ENCODE data around the gene LHX4. TPM values are rescaled to one million over a fixed set of nuclear protein-coding genes. Genes with fewer than 3 reads are reported as not detected.

LHX4 gene
- total RNA-seq, 3 donors from 2014 or later (not counting 1 experiment from before 2014, with no cell fraction given), result 0.08 TPM; not detected in 2

DNA sequence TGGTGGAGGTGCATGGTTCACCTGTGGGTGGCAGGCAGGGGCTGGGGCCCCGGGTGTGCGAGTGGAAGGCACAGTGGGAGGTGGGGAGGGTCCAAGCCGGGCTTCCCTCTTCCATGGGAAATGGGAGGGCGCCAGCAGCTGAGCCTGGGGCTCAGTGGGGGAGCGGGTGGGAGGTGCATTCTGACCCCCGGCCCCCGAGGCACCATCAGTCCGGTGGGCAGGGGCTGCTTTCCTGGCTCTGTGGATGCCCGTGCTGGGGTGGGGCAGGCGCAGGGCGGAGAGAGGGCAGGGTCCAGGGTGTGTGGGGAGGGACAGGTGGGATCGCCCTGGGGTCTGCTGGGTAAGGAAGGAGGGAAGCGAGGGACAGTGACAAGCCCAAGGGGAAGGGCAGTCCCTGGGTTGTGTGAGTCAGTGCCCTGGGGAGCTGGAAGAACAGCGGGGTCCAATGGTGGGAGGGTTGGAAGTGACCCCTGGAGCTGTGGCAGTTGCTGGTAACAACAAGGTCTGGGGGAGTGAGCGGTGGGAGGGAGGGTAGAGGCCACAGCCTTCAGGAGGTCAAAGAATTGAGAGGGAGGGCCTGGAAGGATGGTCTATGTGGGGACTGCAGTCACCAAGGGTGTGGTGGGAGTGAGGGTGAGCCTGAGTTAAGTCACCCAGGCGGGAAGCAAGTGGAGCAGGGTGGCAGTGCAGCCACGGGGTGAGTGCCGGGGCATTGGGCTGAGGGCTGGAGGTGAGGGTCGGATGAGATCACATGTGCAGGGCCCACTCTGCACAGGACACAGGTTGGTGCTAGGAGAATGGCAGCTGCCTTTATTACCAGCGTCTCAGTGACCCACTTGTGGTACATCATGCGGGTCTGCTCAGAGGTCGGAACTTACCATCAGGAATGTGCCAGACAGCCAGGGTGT, 29.6 kb downstream of the LHX4 start:
- no peaks in the 10 kb centered on the region for H3K36me3 ChIP-seq (ENCODE audit: control insufficient read depth, insufficient read depth, low read length)
- H3K9me3 Mint-ChIP-seq, result no peaks in the 10 kb centered on the region
- ATAC-seq (no peak), DNase-seq (no peak)
- intact Hi-C loops (cut with micrococcal nuclease), result no loop called here
- no peak overlapping the region for H3K4me3 ChIP-seq (ENCODE audit: low read length)
- no peak overlapping the region for H3K27ac ChIP-seq (ENCODE audit: low read length)
- TF ChIP-seq CTCF (IDR thresholded peaks at IDR 0.05), result no peak
- no peak overlapping the region for H3K27ac Mint-ChIP-seq
- H3K4me1 ChIP-seq (ENCODE audit: control insufficient read depth, insufficient read depth, low read length), result no peaks in the 10 kb centered on the region
- no peaks in the 10 kb centered on the region for H3K36me3 Mint-ChIP-seq
- 82% methylated on average over 22 of the region's 22 CpGs for whole genome bisulfite sequencing (ENCODE audit: insufficient coverage)
- no peaks in the 10 kb centered on the region for H3K4me1 Mint-ChIP-seq
- H3K27me3 ChIP-seq (ENCODE audit: control insufficient read depth, insufficient read depth, low read length), result peaks cover 2% of the 10 kb centered on the region
- peaks cover 11 to 30% of the 10 kb centered on the region in 2 donors for H3K27me3 Mint-ChIP-seq (ENCODE audit: low read depth in 2 of 2)
- no peaks in the 10 kb centered on the region for H3K9me3 ChIP-seq (ENCODE audit: control insufficient read depth, insufficient read depth, low read length)
- no peak overlapping the region for H3K4me3 Mint-ChIP-seq

- no peaks in the 10 kb centered on the region for H3K36me3 Mint-ChIP-seq
- H3K9me3 Mint-ChIP-seq, result no peaks in the 10 kb centered on the region
- Histone ChIP-seq H3K36me3 (ENCODE audit: control insufficient read depth, insufficient read depth, low read length) (no peaks in the 10 kb centered on the region), H3K27ac (ENCODE audit: low read length) (no peak overlapping the region), H3K27me3 (ENCODE audit: control insufficient read depth, insufficient read depth, low read length) (peaks cover 2% of the 10 kb centered on the region), H3K4me3 (ENCODE audit: low read length) (no peak overlapping the region), H3K9me3 (ENCODE audit: control insufficient read depth, insufficient read depth, low read length) (no peaks in the 10 kb centered on the region), H3K4me1 (ENCODE audit: control insufficient read depth, insufficient read depth, low read length) (no peaks in the 10 kb centered on the region)
- H3K27me3 Mint-ChIP-seq (ENCODE audit: low read depth in 2 of 2), result peaks cover 11 to 28% of the 10 kb centered on the region in 2 donors
- no peak overlapping the region for H3K4me3 Mint-ChIP-seq
- ATAC-seq (no peak), DNase-seq (no peak)
- intact Hi-C loops (cut with micrococcal nuclease), result no loop called here
- H3K27ac Mint-ChIP-seq, result no peak overlapping the region
- TF ChIP-seq CTCF (IDR thresholded peaks at IDR 0.05), result no peak
- no peaks in the 10 kb centered on the region for H3K4me1 Mint-ChIP-seq
- 89% methylated on average over 13 of the region's 13 CpGs for WGBS (ENCODE audit: insufficient coverage)
Observed at GRCh38 chr1:180260541-180260940, 30.5 kb downstream of the LHX4 start.

DNA sequence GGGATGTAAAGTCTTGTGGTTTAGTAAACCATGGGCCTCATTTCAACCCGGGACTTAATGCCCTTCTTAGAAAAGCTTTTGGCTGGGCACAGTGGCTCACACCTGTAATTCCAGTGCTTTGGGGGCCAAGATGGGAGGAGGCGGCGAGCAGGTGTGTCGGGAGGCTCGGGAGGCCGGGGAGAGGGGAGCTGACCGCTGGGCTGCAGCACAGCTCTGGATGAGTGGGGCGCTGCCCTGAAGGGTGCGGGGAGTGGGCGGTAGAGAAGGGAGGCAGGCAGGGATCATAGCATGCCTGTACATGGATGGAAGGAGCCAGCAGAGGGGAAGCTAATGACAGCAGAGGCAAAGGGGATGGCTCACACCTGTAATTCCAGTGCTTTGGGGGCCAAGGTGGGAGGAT, 31.0 kb downstream of the LHX4 start:
- 86% methylated on average over 10 of the region's 10 CpGs for WGBS (ENCODE audit: insufficient coverage)

More for the DNA sequence above, 31.0 kb downstream of the LHX4 start:
- H3K27me3 Mint-ChIP-seq (ENCODE audit: low read depth in 2 of 2), result peaks cover 11 to 23% of the 10 kb centered on the region in 2 donors
- intact Hi-C loops (cut with micrococcal nuclease), result no loop called here
- DNase-seq (no peak), ATAC-seq (no peak)
- no peak overlapping the region for H3K27ac Mint-ChIP-seq
- no peaks in the 10 kb centered on the region for H3K9me3 Mint-ChIP-seq
- TF ChIP-seq CTCF (IDR thresholded peaks at IDR 0.05), result no peak
- no peaks in the 10 kb centered on the region for H3K36me3 Mint-ChIP-seq
- Histone ChIP-seq H3K27me3 (ENCODE audit: control insufficient read depth, insufficient read depth, low read length) (peaks cover 2% of the 10 kb centered on the region), H3K27ac (ENCODE audit: low read length) (no peak overlapping the region), H3K36me3 (ENCODE audit: control insufficient read depth, insufficient read depth, low read length) (no peaks in the 10 kb centered on the region), H3K9me3 (ENCODE audit: control insufficient read depth, insufficient read depth, low read length) (no peaks in the 10 kb centered on the region), H3K4me1 (ENCODE audit: control insufficient read depth, insufficient read depth, low read length) (no peaks in the 10 kb centered on the region), H3K4me3 (ENCODE audit: low read length) (no peak overlapping the region)
- H3K4me1 Mint-ChIP-seq, result no peaks in the 10 kb centered on the region
- no peak overlapping the region for H3K4me3 Mint-ChIP-seq

Data from natural killer cell (primary cell).